HG03139 (cell line): ENCODE data around the gene CLUH.
"Not testable (repeated sequence)": the region's sequence is repeated elsewhere in the genome, so short reads cannot be mapped to it uniquely, and the experiment has no call there.

Experiments
- ATAC-seq: cut with Tn5 transposase; IDR thresholded peaks from one replicate; pipeline ENCODE4 v1.9.1; 2021; ENCODE audit not compliant: unreplicated experiment

The CLUH gene

GRCh38 chr17:2690165-2691068, 21.1 kb downstream of the CLUH start:
- no peak for ATAC-seq

- no peak for ATAC-seq
These were observed 22.0 kb downstream of the CLUH start for GRCh38 chr17:2689411-2690164.

GRCh38 chr17:2688351-2689342, 22.9 kb downstream of the CLUH start:
- ATAC-seq = no peak

GRCh38 chr17:2687074-2687418, 24.5 kb downstream of the CLUH start:
- ATAC-seq = no peak

- ATAC-seq = no peak
These were observed 25.9 kb downstream of the CLUH start for GRCh38 chr17:2685696-2686095.

GRCh38 chr17:2684549-2684948, 27.0 kb downstream of the CLUH start:
- ATAC-seq = no peak

DNA sequence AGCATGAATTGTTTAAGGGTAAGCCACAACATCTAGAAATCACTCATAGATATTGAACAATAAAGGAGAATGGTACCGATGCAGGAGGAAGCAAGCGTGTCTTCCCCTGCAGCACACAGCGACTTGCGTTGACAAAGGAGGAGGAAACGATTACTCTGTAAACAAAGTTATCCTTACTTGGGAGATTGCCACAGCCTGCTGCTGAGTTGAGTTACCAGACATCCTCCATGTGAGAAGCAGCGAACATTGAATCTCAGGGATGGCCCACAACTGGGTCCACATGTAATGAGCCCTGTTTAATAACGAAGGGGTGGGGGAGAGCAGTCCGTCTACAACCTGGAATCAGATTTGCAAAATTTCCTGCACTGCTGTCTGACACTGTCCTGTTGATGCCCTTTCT, 27.7 kb downstream of the CLUH start:
- no peak for ATAC-seq

DNA sequence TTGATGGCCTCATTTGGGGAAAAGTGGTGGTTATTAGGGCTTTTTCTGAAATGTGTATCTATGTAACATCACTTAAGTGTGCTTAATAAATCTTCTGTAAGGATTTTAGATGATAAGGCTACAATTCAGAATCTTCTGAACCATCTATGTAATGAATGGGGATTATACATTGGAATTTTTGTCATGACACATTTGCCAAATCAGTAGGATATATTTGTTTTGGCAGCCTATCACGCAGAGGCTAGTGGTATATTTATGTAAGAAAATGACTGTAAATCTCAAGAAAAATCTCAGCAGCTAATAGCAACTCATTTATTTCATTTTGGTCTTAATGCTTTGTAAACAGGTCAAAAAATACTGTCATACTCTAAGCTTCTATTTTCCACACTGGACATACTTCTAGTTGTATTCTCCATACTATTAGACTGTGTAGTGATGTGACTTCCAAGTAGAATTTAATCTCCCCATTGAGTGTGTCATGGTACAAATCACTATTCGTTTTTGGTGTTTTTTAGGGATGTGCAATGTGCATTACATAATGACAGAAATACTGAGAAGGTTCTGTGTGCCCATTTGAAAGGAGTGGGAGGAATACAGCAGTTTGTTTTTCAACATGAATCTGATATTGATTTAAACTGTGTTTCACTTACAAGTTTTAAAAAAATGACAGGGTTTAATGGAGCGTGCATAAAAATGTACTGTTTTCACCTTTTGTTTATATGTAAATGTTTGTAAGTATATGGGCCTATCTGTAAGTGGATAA, 29.2 kb downstream of the CLUH start:
- ATAC-seq = no peak

GRCh38 chr17:2681650-2682049, 29.9 kb downstream of the CLUH start:
- no peak for ATAC-seq

DNA sequence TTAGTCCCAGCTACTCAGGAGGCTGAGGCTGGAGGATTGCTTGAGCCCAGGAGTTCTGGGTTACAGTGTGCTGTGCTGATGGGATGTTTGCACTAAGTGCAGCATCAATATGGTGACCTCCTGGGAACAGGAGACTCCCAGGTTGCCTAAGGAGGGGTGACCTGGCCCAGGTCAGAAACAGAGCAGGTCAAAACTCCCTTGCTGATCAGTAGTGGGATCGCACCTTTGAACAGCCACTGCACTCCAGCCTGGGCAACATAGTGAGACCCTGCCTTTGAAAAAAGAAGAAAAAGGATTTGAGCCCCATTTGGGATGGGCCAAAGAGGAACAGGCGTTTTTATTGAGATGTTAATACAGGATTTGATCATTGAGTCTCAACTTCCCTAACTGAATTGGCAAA, 30.6 kb downstream of the CLUH start:
- ATAC-seq = no peak

GRCh38 chr17:2679247-2679646, 32.3 kb downstream of the CLUH start:
- ATAC-seq = not testable (repeated sequence)

DNA sequence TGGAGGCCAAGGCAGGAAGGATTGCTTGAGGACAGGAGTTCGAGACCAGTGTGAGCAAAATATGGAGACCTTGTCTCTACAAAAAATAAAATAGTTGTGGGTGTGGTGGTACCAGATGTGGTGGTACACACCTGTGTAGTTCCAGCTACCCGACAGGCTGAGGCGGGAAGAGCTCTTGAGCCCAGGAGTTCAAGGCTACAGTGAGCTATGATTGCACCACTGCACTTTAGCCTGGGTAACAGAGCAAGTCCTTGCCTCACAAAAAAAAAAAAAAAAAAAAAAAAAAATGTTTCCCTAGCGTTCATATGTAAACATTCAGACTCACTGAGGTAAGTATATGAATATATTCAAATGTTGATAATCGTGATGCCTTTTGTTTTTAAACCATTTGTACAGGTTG, 39.5 kb downstream of the CLUH start:
- ATAC-seq = no peak

GRCh38 chr17:2660410-2660809, 51.2 kb downstream of the CLUH start:
- not testable (repeated sequence) for ATAC-seq

DNA sequence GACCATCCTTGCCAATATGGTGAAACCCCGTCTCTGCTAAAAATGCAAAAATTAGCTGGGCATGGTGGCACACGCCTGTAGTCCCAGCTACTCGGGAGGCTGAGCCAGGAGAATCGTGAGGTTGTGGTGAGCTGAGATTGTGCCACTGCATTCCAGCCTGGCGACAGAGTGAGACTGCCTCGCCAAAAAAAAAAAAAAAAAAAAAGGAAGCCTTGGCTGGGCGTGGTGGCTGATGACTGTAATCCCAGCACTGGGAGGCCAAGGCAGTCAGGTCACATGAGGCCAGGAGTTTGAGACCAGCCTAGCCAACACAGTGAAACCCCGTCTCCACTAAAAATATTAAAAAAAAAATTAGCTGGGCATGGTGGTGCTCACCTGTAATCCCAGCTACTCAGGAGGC, 52.2 kb downstream of the CLUH start:
- not testable (repeated sequence) for ATAC-seq

- ATAC-seq = no peak
These were observed 55.3 kb downstream of the CLUH start for GRCh38 chr17:2656283-2656682.

DNA sequence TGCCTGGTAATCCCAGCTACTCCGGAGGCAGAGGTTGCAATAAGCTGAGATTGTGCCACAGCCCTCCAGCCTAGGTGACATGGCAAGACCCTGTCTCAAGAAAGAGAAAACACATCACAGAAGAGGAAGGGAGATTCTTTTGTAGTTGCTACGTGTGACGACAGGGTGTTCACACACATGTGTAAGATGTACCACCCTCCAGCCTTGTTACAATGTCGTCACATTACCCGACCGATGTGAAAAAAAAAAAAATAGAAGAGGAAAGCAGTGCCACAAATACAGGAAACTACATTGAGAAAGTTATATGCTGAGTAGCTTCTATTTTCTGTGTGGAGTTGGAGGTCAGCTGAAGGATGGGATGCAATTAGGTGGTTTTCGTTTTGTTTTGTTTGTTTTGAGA, 56.0 kb downstream of the CLUH start:
- no peak for ATAC-seq

- not testable (repeated sequence) for ATAC-seq
These were observed 58.7 kb downstream of the CLUH start for GRCh38 chr17:2652911-2653310.

- ATAC-seq = no peak
These were observed 62.4 kb downstream of the CLUH start for GRCh38 chr17:2649191-2649590.

GRCh38 chr17:2647957-2648356, 63.6 kb downstream of the CLUH start:
- no peak for ATAC-seq

- no peak for ATAC-seq
These were observed 66.6 kb downstream of the CLUH start for GRCh38 chr17:2644971-2645370.
